GM19467 (cell line): ENCODE data around the gene EPB41L4A.

Experiments
- ATAC-seq: cut with Tn5 transposase; IDR thresholded peaks from one replicate; pipeline ENCODE4 v1.9.1; 2021; ENCODE audit warnings: mild to moderate bottlenecking, moderate library complexity; ENCODE audit not compliant: unreplicated experiment

Gene EPB41L4A

DNA sequence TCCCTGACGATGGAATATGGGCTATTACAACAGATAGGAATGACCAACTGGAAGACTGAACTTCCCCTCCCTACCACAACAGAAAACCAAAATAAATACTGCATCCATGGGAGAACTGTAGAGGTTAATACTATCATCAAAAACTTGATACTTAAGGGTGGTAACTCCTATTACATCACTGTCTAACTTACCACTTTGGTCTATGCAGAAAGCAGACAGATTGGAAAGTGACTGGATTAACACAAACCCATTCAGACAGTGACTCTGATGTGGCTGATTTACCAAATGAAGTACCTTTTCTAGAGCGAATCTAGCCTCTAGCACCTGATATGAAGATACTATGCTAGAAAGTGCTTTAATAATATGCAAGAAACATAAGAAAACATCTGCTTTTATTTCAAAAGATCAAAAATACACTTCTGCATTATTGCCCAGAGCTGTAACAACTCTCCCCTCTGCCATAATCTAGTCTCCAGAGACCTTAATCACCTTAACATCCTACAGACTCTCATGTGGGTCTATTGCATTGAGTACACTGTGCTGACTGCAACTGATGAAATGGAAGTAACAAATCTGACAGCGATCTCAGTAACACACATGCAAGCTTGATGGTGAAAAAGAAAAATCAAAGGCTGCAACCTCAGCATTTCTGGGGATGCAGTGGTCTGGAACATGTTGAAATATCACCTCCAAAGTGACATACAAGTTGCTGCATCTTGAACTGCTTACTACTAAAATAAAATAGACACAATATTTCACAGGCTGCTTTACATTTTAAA is 62.7 kb downstream of the EPB41L4A start:
- no peak for ATAC-seq

DNA sequence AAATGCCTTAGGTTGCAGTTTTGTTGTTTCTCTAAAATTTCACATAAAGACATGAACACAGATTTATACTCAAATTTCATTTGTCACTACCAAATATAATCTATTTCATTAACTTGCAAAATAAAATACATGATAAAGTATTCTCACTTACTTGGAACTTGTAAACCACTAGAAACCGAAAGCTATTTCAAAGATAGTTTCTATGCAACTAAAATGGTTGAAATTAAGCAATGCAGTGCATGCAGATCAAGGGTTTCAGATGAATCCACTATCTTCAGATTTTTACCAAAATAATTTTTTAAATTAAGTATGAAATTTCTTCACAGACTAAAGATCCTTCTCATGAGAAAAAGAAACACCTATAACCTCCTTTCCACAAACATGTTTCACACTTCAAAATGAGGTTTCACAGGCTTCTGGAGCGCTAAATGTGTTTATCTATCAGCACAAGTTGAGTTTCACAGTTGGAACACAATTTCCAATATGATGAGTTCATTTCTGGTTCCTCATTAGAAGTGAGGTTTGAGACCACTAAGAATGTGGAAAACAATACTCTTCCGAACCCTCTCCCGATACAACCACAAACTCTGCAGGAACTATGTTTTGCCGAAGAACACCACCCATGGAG is 63.9 kb downstream of the EPB41L4A start:
- ATAC-seq = no peak

DNA sequence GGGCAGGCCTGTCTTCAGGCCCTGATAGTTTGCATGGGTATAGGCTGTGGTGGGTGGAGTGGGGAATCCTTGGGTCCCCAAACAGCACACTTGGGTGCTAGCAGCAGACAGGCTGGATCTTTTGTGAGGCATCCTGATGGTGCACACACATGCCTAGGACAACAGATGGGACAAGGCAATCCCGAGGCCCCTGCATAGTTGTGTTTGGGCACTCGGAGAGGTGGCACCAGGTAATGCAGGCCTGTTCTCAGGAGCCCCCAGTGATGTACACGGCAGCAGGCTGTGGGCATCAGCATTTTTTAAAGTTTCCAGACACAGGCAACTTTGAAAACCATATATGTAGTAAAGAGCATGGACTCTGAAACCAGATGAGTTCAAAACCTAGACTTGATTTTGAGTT is 65.4 kb downstream of the EPB41L4A start:
- ATAC-seq = no peak

- no peak for ATAC-seq
These were observed 67.9 kb downstream of the EPB41L4A start for GRCh38 chr5:112351225-112351624.

DNA sequence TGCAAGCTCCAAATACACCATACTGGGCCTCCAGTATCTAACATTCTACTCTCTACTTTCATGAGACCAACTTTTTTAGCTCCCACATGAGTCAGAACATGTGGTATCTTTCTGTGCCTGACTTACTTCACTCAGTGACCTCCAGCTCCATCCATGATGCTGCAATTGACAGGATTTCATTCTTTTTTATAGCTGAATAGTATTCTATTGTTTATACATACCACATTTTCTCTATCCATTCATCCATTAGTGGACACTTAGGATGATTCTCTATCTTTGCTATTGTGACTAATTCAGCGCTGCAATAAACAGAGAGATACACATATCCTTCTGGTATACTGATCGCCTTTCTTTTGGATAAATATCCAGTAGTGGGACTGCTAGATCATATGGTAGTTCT is 68.5 kb downstream of the EPB41L4A start:
- no peak for ATAC-seq

DNA sequence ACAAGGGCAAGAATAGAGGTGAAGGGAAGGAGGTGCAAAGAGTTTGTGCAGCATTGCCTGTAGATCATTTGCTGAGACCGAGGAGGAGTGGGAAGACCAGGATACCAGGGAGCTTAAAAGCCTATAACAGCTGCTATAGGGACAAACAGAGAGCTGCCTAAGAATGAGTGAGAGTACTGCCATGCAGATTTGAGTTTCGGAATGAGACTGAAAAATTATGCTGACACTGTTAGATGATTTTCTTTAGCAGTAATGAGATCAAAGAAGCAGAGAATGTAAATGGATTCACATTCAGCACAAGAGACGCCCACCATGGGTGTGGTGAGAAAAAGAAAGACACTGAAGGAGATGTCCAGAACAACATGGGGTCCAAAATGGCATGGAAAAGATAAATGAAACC is 69.7 kb downstream of the EPB41L4A start:
- no peak for ATAC-seq

- ATAC-seq = no peak
These were observed 70.2 kb downstream of the EPB41L4A start for GRCh38 chr5:112348915-112349314.

GRCh38 chr5:112348387-112348786 is 70.7 kb downstream of the EPB41L4A start:
- no peak for ATAC-seq

- ATAC-seq = peak; percentile 83
These were observed 72.5 kb downstream of the EPB41L4A start for GRCh38 chr5:112346411-112347044.

GRCh38 chr5:112344540-112344939 is 74.5 kb downstream of the EPB41L4A start:
- no peak for ATAC-seq

DNA sequence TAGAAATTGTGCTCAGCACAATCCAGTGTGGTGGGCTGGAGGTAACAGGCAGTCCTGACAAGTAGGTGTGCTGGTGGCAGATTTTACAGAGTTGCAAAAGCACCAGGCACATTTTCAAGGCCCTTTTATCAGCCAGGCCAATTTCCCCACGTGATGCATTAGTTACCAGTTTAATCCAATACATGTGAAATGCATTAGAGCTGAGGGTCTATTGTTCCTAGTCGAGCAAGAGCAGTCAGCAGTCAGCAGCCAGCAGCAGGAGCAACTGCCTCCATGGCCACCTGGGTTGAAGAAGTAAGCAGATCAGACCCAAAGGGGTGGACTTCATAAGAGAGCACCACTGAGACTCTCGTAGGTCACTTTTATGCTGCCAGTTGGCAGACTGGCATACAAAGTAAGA is 76.7 kb downstream of the EPB41L4A start:
- ATAC-seq = no peak

DNA sequence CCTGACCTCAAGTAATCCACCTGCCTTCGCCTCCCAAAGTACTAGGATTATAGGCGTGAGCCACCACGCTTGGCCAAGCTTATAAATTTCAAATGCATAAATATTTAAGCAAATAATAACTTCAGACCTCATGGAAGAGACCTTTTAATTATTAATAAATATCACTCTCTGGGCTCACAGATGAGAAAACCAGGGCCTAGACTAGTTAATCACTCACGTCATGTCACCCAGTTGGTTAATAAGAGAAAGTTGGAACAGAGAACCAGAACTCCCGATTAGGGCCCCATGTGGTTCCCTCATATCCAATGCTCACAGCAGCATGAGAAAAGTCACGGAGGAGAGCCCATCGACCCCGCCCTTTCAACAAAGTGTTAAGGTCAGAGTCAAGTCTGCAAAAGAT is 79.3 kb downstream of the EPB41L4A start:
- ATAC-seq = no peak

DNA sequence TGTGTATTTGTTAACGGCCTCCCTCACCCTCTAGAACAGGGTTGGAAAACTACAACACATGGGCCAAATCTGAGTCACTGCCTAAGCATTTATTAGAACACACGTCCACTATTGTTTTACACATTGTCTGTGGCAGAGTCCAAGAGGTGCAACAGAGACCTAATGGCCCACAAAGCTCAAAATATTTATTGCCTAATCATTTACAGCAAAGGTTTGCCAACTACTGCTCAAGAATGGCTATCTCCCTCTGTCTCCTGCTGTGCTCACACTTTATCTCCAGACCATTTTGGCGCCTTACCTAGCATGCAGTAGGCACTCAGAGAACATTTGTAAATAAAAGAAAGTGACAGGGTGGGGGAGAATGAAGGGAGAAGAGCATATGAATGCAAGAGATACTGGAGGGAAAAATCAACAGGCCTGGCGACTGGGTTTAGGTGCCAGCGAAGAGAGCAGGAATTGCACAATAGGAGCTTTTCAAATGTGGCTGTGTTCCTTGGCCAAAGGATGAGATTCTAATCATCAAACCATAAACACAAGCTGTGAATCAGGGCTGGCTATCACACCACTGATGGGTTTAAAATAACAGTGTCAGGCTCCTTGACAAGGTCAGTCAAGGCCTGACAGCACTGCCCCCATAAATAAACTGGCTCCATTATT is 80.3 kb downstream of the EPB41L4A start:
- no peak for ATAC-seq

DNA sequence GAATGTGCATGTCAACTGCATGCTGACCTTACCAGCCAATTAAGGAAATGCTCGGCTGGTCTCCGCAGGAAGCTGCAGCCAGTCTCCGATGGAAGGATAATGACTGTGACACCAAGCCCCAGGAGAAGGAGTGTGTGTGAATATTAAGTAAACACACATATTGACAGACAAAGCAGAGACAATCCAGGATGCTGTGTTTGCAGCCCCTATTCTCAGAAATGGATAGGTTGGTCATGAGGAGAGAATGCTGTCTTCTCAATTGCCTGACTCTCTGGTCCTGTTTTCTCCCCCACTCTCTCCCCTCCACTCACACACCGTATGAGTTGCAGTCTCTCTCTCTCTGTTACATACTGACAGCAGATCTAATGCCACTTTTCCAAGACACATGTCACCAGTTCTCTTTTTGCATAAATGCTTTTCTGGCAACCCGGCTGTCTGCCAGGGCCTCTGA is 85.7 kb downstream of the EPB41L4A start:
- ATAC-seq = no peak

GRCh38 chr5:112331892-112332291 is 87.2 kb downstream of the EPB41L4A start:
- ATAC-seq = no peak

DNA sequence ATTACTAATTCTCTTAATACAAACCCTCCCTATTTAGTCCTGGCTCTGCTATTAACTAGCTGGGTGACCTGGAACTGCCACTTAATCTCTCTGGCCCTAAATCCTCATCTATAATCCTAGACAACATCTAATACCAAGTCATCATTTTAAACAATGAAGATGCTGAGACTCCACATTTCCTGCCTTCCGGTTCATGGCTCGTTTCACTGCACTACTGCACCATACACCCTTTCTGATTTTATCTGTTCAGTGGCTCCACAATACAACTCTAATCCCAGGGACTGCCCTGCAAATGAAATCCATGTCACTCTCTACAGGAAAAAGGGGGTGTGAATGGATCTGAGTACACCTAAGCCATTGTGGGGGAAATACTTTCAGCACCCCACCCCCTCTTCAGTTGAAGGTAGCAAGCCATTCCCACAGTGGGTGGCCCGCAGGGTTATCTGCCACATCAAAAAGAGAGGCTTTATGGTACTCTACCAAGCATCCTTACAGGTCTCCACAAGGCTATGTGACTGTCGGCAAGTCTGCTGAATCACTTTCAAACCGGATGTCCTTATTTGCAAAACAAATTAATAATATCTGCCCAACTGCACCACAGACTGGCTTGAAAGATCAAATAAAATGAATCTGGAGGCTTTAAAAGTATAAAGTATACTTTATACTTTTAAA is 89.5 kb downstream of the EPB41L4A start:
- peak; percentile 91 for ATAC-seq

DNA sequence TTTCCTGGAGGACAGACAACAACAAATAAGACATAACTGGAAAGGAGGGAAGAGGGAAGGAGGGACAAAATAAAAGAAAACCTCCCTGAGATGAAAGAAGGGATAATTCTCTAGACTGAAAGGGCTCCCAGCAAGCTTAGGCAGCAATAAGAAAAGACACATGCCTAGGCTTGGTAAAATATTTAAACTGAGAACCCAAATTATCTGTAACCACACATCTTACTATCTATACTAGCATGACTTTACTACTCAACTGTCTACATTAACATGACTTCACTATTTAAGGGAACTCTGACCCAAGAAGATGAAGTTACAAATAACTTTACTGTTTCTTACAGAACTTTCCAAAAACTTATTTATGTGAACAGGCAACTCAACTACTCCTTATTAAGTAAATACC is 95.9 kb downstream of the EPB41L4A start:
- ATAC-seq = no peak

- ATAC-seq = no peak
These were observed 98.7 kb downstream of the EPB41L4A start for GRCh38 chr5:112320408-112320807.

DNA sequence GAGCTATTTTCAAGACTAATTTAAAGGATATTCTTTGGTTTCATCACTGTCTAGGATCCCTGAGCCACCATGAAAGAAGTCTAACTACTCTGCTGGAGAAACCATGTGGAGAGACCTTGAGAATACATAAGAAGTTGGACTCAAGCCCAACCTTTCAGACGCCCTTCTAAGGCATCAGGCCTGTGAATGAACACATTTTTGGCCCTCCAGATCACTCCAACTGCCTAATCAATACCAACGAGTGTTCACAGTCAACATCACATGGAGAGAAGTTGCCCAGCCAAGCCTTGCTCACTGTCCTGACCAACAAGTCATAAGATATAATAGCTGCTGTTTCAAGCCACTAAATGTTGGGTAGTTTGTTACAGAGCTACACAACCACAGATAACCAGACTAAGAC is 100.7 kb downstream of the EPB41L4A start:
- ATAC-seq = no peak

DNA sequence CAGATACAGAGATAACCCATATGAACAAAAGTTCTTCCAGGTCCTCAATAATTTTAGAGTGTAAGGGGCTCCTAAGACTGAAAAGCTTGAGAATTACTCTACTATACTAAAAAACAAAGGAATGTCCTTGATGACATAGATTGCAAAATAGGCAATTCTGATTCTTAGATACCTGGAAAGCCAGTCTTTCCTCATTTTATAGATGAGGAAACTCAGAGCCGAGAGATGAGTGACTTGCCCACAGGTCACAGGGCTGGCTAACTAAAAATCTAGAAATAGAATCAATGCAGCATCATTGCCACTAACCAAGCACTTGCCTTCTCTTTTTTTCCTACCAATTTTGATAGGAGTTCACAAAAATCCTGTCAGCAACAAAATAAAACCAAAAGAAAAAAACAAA is 101.2 kb downstream of the EPB41L4A start:
- no peak for ATAC-seq

GRCh38 chr5:112316731-112317130 is 102.3 kb downstream of the EPB41L4A start:
- no peak for ATAC-seq
